Measurements from ENCODE around the gene ARHGEF4. TPM values are rescaled to one million over a fixed set of nuclear protein-coding genes. Genes with fewer than 3 reads are reported as not detected.

ARHGEF4 gene
- total RNA-seq, 1 experiment from 2014 or later = 0.80 TPM

DNA sequence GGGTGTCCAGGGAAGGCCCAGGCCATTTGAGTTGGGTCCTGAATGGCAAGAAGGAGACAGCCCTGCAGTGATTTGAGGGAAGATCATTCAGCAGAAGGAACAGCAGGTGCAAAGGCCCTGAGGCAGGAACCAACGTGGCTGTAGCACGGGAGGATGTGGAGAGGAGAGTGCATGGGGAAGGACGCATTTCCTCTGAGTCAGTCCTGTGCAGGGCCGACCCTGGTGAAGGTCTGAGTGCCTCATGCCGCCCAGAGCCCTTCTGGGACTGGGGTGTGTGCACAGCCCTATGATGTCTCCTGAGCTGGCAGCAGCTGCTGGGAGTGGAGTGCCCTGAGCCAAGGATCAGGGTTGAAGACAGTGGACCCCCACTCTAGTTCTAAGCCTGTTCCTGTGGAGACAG lies 17.9 kb upstream of the ARHGEF4 start:
- Histone ChIP-seq H3K9me3 (ENCODE audit: control insufficient read depth, insufficient read depth, low read depth, low read length) (no peaks in the 10 kb centered on the region), H3K4me1 (ENCODE audit: control insufficient read depth, insufficient read depth, low read length) (no peaks in the 10 kb centered on the region), H3K36me3 (ENCODE audit: control insufficient read depth, insufficient read depth, low read length) (no peaks in the 10 kb centered on the region), H3K4me3 (ENCODE audit: low read depth in 2 of 2, low read length in 2 of 2) (no peak overlapping the region), H3K27me3 (ENCODE audit: control insufficient read depth, insufficient read depth, low read length) (0 out of 2 replicates have a peak, but pooled peaks cover 2% of the 10 kb centered on the region), H3K27ac (ENCODE audit: low read length) (no peak overlapping the region)
- no TSS peak for BruUV-seq (replicated peaks)
- DNase-seq (ENCODE audit: low read depth, low spot score) (no peak), ATAC-seq (no peak; the same call in 1 of the 2 replicates)
- intact Hi-C loops (cut with micrococcal nuclease; ENCODE audit: unreplicated experiment) = no loop called here
- CTCF ChIA-PET = no interaction called here
- TF ChIP-seq, protein P1, sequence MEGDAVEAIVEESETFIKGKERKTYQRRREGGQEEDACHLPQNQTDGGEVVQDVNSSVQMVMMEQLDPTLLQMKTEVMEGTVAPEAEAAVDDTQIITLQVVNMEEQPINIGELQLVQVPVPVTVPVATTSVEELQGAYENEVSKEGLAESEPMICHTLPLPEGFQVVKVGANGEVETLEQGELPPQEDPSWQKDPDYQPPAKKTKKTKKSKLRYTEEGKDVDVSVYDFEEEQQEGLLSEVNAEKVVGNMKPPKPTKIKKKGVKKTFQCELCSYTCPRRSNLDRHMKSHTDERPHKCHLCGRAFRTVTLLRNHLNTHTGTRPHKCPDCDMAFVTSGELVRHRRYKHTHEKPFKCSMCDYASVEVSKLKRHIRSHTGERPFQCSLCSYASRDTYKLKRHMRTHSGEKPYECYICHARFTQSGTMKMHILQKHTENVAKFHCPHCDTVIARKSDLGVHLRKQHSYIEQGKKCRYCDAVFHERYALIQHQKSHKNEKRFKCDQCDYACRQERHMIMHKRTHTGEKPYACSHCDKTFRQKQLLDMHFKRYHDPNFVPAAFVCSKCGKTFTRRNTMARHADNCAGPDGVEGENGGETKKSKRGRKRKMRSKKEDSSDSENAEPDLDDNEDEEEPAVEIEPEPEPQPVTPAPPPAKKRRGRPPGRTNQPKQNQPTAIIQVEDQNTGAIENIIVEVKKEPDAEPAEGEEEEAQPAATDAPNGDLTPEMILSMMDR (IDR thresholded peaks at IDR 0.05) = no peak
- TF ChIP-seq POLR2AphosphoS5 (IDR thresholded peaks at IDR 0.05; ENCODE audit: low read depth, low read length) = no peak
- no peak for TF ChIP-seq TCF7L2 (IDR thresholded peaks at IDR 0.05; ENCODE audit: low read depth, low read length)
- TF ChIP-seq SIN3A (IDR thresholded peaks at IDR 0.05; ENCODE audit: borderline replicate concordance, insufficient read depth, low read depth, low read length) = no peak
- TF ChIP-seq, protein P2, sequence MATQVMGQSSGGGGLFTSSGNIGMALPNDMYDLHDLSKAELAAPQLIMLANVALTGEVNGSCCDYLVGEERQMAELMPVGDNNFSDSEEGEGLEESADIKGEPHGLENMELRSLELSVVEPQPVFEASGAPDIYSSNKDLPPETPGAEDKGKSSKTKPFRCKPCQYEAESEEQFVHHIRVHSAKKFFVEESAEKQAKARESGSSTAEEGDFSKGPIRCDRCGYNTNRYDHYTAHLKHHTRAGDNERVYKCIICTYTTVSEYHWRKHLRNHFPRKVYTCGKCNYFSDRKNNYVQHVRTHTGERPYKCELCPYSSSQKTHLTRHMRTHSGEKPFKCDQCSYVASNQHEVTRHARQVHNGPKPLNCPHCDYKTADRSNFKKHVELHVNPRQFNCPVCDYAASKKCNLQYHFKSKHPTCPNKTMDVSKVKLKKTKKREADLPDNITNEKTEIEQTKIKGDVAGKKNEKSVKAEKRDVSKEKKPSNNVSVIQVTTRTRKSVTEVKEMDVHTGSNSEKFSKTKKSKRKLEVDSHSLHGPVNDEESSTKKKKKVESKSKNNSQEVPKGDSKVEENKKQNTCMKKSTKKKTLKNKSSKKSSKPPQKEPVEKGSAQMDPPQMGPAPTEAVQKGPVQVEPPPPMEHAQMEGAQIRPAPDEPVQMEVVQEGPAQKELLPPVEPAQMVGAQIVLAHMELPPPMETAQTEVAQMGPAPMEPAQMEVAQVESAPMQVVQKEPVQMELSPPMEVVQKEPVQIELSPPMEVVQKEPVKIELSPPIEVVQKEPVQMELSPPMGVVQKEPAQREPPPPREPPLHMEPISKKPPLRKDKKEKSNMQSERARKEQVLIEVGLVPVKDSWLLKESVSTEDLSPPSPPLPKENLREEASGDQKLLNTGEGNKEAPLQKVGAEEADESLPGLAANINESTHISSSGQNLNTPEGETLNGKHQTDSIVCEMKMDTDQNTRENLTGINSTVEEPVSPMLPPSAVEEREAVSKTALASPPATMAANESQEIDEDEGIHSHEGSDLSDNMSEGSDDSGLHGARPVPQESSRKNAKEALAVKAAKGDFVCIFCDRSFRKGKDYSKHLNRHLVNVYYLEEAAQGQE (IDR thresholded peaks at IDR 0.05; ENCODE audit: insufficient read depth in 1 of 2, low read depth in 2 of 2, low read length in 1 of 2) = no peak
- in situ Hi-C loops (cut with HindIII; ENCODE audit: low pct_unique_long_range_greater_than_20kb, low sequenced_read_pairs) = no loop called here
- POLR2A ChIA-PET = no interaction called here

DNA sequence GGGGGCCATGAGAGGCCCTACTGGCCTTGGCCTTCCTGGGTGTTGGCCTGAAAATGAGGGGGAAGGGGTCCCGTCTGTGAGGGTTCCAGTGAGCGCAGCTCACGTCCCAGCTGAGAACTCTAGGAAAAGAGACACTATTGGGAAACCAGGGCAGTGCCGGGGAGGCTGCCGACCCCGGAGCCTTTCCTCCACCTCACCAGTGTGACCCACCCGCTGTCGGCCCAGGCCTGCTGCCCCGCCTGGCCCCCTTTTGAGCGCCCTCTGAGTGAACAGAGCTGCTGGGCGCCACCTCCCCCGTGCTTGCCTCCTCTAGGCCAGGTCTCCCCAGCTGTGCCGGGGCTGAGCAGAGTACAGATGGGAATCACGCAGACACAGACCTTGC lies 17.5 kb upstream of the ARHGEF4 start:
- no peaks in the 10 kb centered on the region for H3K9me3 ChIP-seq (ENCODE audit: control insufficient read depth, insufficient read depth, low read depth, low read length)
- no peaks in the 10 kb centered on the region for H3K4me1 ChIP-seq (ENCODE audit: control insufficient read depth, insufficient read depth, low read length)
- TF ChIP-seq TCF7L2 (IDR thresholded peaks at IDR 0.05; ENCODE audit: low read depth, low read length) (no peak), POLR2AphosphoS5 (IDR thresholded peaks at IDR 0.05; ENCODE audit: low read depth, low read length) (no peak), SIN3A (IDR thresholded peaks at IDR 0.05; ENCODE audit: borderline replicate concordance, insufficient read depth, low read depth, low read length) (no peak)
- TF ChIP-seq, protein P2 (IDR thresholded peaks at IDR 0.05; ENCODE audit: insufficient read depth in 1 of 2, low read depth in 2 of 2, low read length in 1 of 2) = no peak
- TF ChIP-seq, protein P1 (IDR thresholded peaks at IDR 0.05) = no peak
- H3K27ac ChIP-seq (ENCODE audit: low read length) = no peak overlapping the region
- no peak overlapping the region for H3K4me3 ChIP-seq (ENCODE audit: low read depth in 2 of 2, low read length in 2 of 2)
- POLR2A ChIA-PET = no interaction called here
- intact Hi-C loops (cut with micrococcal nuclease; ENCODE audit: unreplicated experiment) = no loop called here
- BruUV-seq (replicated peaks) = no TSS peak
- in situ Hi-C loops (cut with HindIII; ENCODE audit: low pct_unique_long_range_greater_than_20kb, low sequenced_read_pairs) = no loop called here
- no peak for ATAC-seq
- CTCF ChIA-PET = no interaction called here
- H3K27me3 ChIP-seq (ENCODE audit: control insufficient read depth, insufficient read depth, low read length) = 0 out of 2 replicates have a peak, but pooled peaks cover 2% of the 10 kb centered on the region
- DNase-seq (ENCODE audit: low read depth, low spot score) = no peak
- H3K36me3 ChIP-seq (ENCODE audit: control insufficient read depth, insufficient read depth, low read length) = no peaks in the 10 kb centered on the region
